Astrocyte (in vitro differentiated cells and primary cell): ENCODE data around the gene RTL10. TPM values are rescaled to one million over a fixed set of nuclear protein-coding genes. Genes with fewer than 3 reads are reported as not detected.

Source experiments
- DNase-seq: peaks from one replicate; pipeline ENCODE4 v3.0.0-alpha.2; 2010; ENCODE audit warnings: low read depth
- FAIRE-seq: peaks from 2 replicates; lab custom pipeline; 2011; peaks lifted over from hg19 to GRCh38; lab: Jason Lieb, UNC
- H2AFZ ChIP-seq: 2 replicates; pipeline ENCODE4 v1.6.0; 2012; ENCODE audit warnings: low read depth, low read length, inconsistent platforms
- H3K27ac ChIP-seq: 2 replicates; pipeline ENCODE4 v1.5.1; 2011; ENCODE audit warnings: low read depth, low read length, inconsistent platforms
- H3K27me3 ChIP-seq: 2 replicates; pipeline ENCODE4 v1.6.0; 2011; ENCODE audit warnings: low read length, inconsistent platforms; ENCODE audit not compliant: insufficient read depth
- H3K36me3 ChIP-seq: 2 replicates; pipeline ENCODE4 v1.5.1; 2011; ENCODE audit warnings: low read length, inconsistent platforms; ENCODE audit not compliant: insufficient read depth
- H3K4me1 ChIP-seq: 2 replicates; pipeline ENCODE4 v1.5.1; 2011; ENCODE audit warnings: low read length, inconsistent platforms; ENCODE audit not compliant: insufficient read depth
- H3K4me2 ChIP-seq: 2 replicates; pipeline ENCODE4 v1.6.0; 2012; ENCODE audit warnings: low read length, inconsistent platforms
- H3K4me3 ChIP-seq: 2 replicates; pipeline ENCODE4 v1.5.1; 2011; ENCODE audit warnings: low read depth, mild to moderate bottlenecking, low read length, inconsistent platforms; ENCODE audit not compliant: insufficient read depth
- H3K79me2 ChIP-seq: 2 replicates; pipeline ENCODE4 v1.6.0; 2012; ENCODE audit warnings: mild to moderate bottlenecking, low read length, inconsistent platforms; ENCODE audit not compliant: insufficient read depth
- H3K9ac ChIP-seq: 2 replicates; pipeline ENCODE4 v1.6.0; 2012; ENCODE audit warnings: mild to moderate bottlenecking, low read length, inconsistent platforms
- H3K9me3 ChIP-seq: 2 replicates; pipeline ENCODE4 v1.5.1; 2012; ENCODE audit warnings: low read depth, mild to moderate bottlenecking, low read length, inconsistent platforms; ENCODE audit not compliant: insufficient read depth
- H4K20me1 ChIP-seq: 2 replicates; pipeline ENCODE4 v1.6.0; 2012; ENCODE audit warnings: low read length, inconsistent platforms; ENCODE audit not compliant: insufficient read depth
- H3K27ac Mint-ChIP-seq: one replicate; pipeline ENCODE4 v1.8.0; 2021; ENCODE audit warnings: mild to moderate bottlenecking, mixed read lengths; ENCODE audit not compliant: unreplicated experiment
- H3K27me3 Mint-ChIP-seq: one replicate; pipeline ENCODE4 v1.8.0; 2021; ENCODE audit warnings: low read depth, mixed read lengths; ENCODE audit not compliant: unreplicated experiment
- H3K36me3 Mint-ChIP-seq: one replicate; pipeline ENCODE4 v1.8.0; 2021; ENCODE audit warnings: low read depth, mixed read lengths; ENCODE audit not compliant: unreplicated experiment
- H3K4me1 Mint-ChIP-seq: one replicate; pipeline ENCODE4 v1.8.0; 2021; ENCODE audit warnings: low read depth, mixed read lengths; ENCODE audit not compliant: unreplicated experiment
- H3K4me3 Mint-ChIP-seq: one replicate; pipeline ENCODE4 v1.8.0; 2021; ENCODE audit warnings: mild to moderate bottlenecking, moderate library complexity, mixed read lengths; ENCODE audit not compliant: unreplicated experiment
- H3K9me3 Mint-ChIP-seq: one replicate; pipeline ENCODE4 v1.8.0; 2021; ENCODE audit warnings: mild to moderate bottlenecking, mixed read lengths; ENCODE audit not compliant: unreplicated experiment
- EZH2 ChIP-seq: IDR thresholded peaks from 2 replicates; pipeline ENCODE4 v1.6.1; 2012; ENCODE audit warnings: mild to moderate bottlenecking, low read length, inconsistent platforms; ENCODE audit not compliant: insufficient read depth
- total RNA-seq: library from RNA; stranded (reverse); gene quantifications from 2 replicates; pipeline ENCODE4 v1.2.1, GENCODE V29; 2021
- TF ChIP-seq, protein P1 (sequence below): IDR thresholded peaks from 2 replicates; pipeline ENCODE4 v1.5.1; 2011; ENCODE audit warnings: low read depth, mild to moderate bottlenecking, inconsistent platforms, low read length, moderate library complexity; ENCODE audit not compliant: insufficient read depth

Gene RTL10
- total RNA-seq, 1 donor from 2014 or later: 43.0 TPM

DNA sequence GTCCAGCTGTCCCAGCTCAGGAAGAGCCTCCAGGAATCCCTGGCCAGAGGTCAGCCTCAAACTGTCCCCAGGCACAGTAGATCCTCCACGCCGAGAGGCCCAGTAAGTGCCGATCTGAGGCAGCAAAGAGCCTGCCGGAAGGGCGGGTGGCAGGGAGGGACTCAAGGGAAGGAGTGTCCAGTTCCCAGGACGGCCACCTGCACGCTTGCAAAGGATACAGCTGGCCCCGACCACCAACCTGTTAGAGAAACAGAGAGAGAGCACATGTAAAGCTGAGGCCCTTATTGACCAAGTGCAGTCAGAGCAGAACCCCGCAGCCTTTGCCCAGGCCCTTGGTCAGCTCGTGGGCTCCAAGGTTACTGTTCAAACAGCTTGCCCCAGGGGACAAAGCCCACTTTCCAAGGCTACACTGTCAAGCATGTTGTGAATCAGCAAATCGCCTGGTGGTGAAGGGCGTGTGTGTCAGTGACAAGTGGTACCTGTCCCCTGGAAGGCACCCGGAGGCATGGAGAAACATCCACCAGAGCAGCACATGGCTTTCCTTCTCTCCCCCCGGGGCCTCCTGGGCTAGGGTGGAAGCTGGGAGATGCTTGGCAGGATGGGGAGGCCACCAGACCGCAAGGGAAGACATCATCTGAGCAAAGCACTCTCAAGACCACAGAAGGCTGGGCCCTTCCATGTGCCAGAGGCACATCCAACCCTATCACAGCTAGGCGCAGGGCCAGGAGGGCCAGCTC lies 44.3 kb upstream of the RTL10 start:
- no peak for FAIRE-seq
- no peak overlapping the region for H3K27ac Mint-ChIP-seq

GRCh38 chr22:19898145-19898544 lies 43.5 kb upstream of the RTL10 start:
- Mint-ChIP-seq H3K27ac (no peak overlapping the region), H3K4me3 (no peak overlapping the region), H3K9me3 (no peaks in the 10 kb centered on the region), H3K27me3 (no peaks in the 10 kb centered on the region), H3K4me1 (peaks cover 12% of the 10 kb centered on the region), H3K36me3 (peaks cover 3% of the 10 kb centered on the region)
- TF ChIP-seq EZH2: no peak
- TF ChIP-seq, protein P1, sequence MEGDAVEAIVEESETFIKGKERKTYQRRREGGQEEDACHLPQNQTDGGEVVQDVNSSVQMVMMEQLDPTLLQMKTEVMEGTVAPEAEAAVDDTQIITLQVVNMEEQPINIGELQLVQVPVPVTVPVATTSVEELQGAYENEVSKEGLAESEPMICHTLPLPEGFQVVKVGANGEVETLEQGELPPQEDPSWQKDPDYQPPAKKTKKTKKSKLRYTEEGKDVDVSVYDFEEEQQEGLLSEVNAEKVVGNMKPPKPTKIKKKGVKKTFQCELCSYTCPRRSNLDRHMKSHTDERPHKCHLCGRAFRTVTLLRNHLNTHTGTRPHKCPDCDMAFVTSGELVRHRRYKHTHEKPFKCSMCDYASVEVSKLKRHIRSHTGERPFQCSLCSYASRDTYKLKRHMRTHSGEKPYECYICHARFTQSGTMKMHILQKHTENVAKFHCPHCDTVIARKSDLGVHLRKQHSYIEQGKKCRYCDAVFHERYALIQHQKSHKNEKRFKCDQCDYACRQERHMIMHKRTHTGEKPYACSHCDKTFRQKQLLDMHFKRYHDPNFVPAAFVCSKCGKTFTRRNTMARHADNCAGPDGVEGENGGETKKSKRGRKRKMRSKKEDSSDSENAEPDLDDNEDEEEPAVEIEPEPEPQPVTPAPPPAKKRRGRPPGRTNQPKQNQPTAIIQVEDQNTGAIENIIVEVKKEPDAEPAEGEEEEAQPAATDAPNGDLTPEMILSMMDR: no peak
- DNase-seq (no peak), FAIRE-seq (no peak)
- H3K4me2 ChIP-seq: no peak overlapping the region
- no peak overlapping the region for H2AFZ ChIP-seq
- H3K27me3 ChIP-seq: no peaks in the 10 kb centered on the region
- H3K9ac ChIP-seq: no peak overlapping the region
- no peaks in the 10 kb centered on the region for H3K36me3 ChIP-seq
- no peaks in the 10 kb centered on the region for H3K79me2 ChIP-seq
- no peaks in the 10 kb centered on the region for H4K20me1 ChIP-seq
- H3K27ac ChIP-seq: no peak overlapping the region
- no peaks in the 10 kb centered on the region for H3K9me3 ChIP-seq
- peaks cover 3% of the 10 kb centered on the region for H3K4me1 ChIP-seq
- no peak overlapping the region for H3K4me3 ChIP-seq

More for the DNA sequence above, 44.3 kb upstream of the RTL10 start:
- TF ChIP-seq, protein P1: no peak
- no peak for TF ChIP-seq EZH2
- no peak for DNase-seq
- Histone ChIP-seq H2AFZ (no peak overlapping the region), H3K4me2 (no peak overlapping the region), H3K9me3 (no peaks in the 10 kb centered on the region), H3K27me3 (no peaks in the 10 kb centered on the region), H3K4me3 (no peak overlapping the region), H4K20me1 (no peaks in the 10 kb centered on the region), H3K4me1 (peaks cover 3% of the 10 kb centered on the region), H3K79me2 (no peaks in the 10 kb centered on the region), H3K27ac (no peak overlapping the region), H3K36me3 (no peaks in the 10 kb centered on the region), H3K9ac (no peak overlapping the region)
- no peak overlapping the region for H3K4me3 Mint-ChIP-seq
- peaks cover 13% of the 10 kb centered on the region for H3K4me1 Mint-ChIP-seq
- H3K36me3 Mint-ChIP-seq: peaks cover 3% of the 10 kb centered on the region
- H3K9me3 Mint-ChIP-seq: no peaks in the 10 kb centered on the region
- no peaks in the 10 kb centered on the region for H3K27me3 Mint-ChIP-seq

- no peak overlapping the region for H3K27ac ChIP-seq
- peaks cover 14% of the 10 kb centered on the region for H3K4me1 Mint-ChIP-seq
- no peaks in the 10 kb centered on the region for H3K9me3 ChIP-seq
- no peak overlapping the region for H2AFZ ChIP-seq
- no peaks in the 10 kb centered on the region for H3K79me2 ChIP-seq
- FAIRE-seq (no peak), DNase-seq (no peak)
- no peaks in the 10 kb centered on the region for H4K20me1 ChIP-seq
- no peak overlapping the region for H3K4me3 Mint-ChIP-seq
- H3K36me3 Mint-ChIP-seq: peaks cover 3% of the 10 kb centered on the region
- H3K9ac ChIP-seq: no peak overlapping the region
- no peak overlapping the region for H3K27ac Mint-ChIP-seq
- TF ChIP-seq, protein P1: no peak
- TF ChIP-seq EZH2: no peak
- no peaks in the 10 kb centered on the region for H3K9me3 Mint-ChIP-seq
- H3K27me3 Mint-ChIP-seq: no peaks in the 10 kb centered on the region
- H3K4me1 ChIP-seq: peaks cover 6% of the 10 kb centered on the region
- no peak overlapping the region for H3K4me2 ChIP-seq
- no peaks in the 10 kb centered on the region for H3K36me3 ChIP-seq
- H3K27me3 ChIP-seq: no peaks in the 10 kb centered on the region
- no peak overlapping the region for H3K4me3 ChIP-seq
These were observed 43.1 kb upstream of the RTL10 start for GRCh38 chr22:19897726-19898125.
